GM18526 (cell line): ENCODE data around the gene GGA2.

ENCODE experiments used
- POLR2A ChIP-seq: IDR thresholded peaks from 3 replicates; pipeline ENCODE4 v1.6.1; 2011; ENCODE audit not compliant: insufficient read length; ENCODE audit errors: extremely low read depth

GGA2 gene

GRCh38 chr16:23414731-23415130 lies 95.6 kb downstream of the GGA2 start:
- TF ChIP-seq POLR2A, result no peak
